HepG2 (cell line): ENCODE data around the gene SRP68. TPM values are rescaled to one million over a fixed set of nuclear protein-coding genes. Genes with fewer than 3 reads are reported as not detected.
A peak's percentile ranks its signal among the peaks of the same experiment; 100 is the strongest.

Experiments used
- AKAP8 ChIP-seq: sonication (generic); formaldehyde crosslinking; IDR thresholded peaks from 2 replicates; pipeline ENCODE4 v1.5.1; 2020; ENCODE audit warnings: mild to moderate bottlenecking, missing genetic modification reagents
- CCAR2 ChIP-seq: fragments of 200-400 bp; formaldehyde crosslinking; optimal IDR thresholded peaks from 2 replicates; pipeline ENCODE3; 2018; ENCODE audit warnings: low read depth, mild to moderate bottlenecking, low read length, moderate library complexity
- EEA1 ChIP-seq: sonication (generic); formaldehyde crosslinking; IDR thresholded peaks from 2 replicates; pipeline ENCODE4 v1.5.1; 2020; ENCODE audit warnings: mild to moderate bottlenecking, missing genetic modification reagents, borderline replicate concordance
- ELF4 ChIP-seq: sonication (generic); formaldehyde crosslinking; IDR thresholded peaks from 2 replicates; pipeline ENCODE4 v1.5.0; 2020; ENCODE audit warnings: missing genetic modification reagents, mild to moderate bottlenecking, moderate library complexity, borderline replicate concordance
- ESRRA ChIP-seq: sonication (generic); formaldehyde crosslinking; IDR thresholded peaks from 2 replicates; pipeline ENCODE4 v1.5.1; 2020; ENCODE audit warnings: mild to moderate bottlenecking, low read depth, missing genetic modification reagents
- FOXC1 ChIP-seq: sonication (generic); formaldehyde crosslinking; IDR thresholded peaks from 2 replicates; pipeline ENCODE4 v1.8.0; 2022; ENCODE audit warnings: mild to moderate bottlenecking, missing genetic modification reagents, borderline replicate concordance
- FOXO1 ChIP-seq: sonication (generic); formaldehyde crosslinking; IDR thresholded peaks from 2 replicates; pipeline ENCODE4 v1.4.0; 2020; ENCODE audit warnings: missing genetic modification reagents
- HIVEP1 ChIP-seq: sonication (generic); formaldehyde crosslinking; IDR thresholded peaks from 2 replicates; pipeline ENCODE4 v1.4.0; 2020; ENCODE audit warnings: mild to moderate bottlenecking, missing genetic modification reagents
- NR2F6 ChIP-seq, 2 experiments: IDR thresholded peaks; 2 replicates each; pipeline ENCODE4 v1.6.1; 2016; ENCODE audit warnings: antibody characterized with exemption in 1 of 2, mild to moderate bottlenecking in 1 of 2
- ZBTB39 ChIP-seq: sonication (generic); formaldehyde crosslinking; IDR thresholded peaks from 2 replicates; pipeline ENCODE4 v1.5.0; 2020; ENCODE audit warnings: missing genetic modification reagents
- ZNF572 ChIP-seq: sonication (generic); formaldehyde crosslinking; IDR thresholded peaks from 2 replicates; pipeline ENCODE4 v1.5.1; 2020; ENCODE audit warnings: mild to moderate bottlenecking, missing genetic modification reagents
- ZNF576 ChIP-seq: sonication (generic); formaldehyde crosslinking; IDR thresholded peaks from 2 replicates; pipeline ENCODE4 v1.4.0; 2020; ENCODE audit warnings: mild to moderate bottlenecking, missing genetic modification reagents
- ZNF670 ChIP-seq: sonication (generic); formaldehyde crosslinking; IDR thresholded peaks from 2 replicates; pipeline ENCODE4 v1.8.0; 2022; ENCODE audit warnings: mild to moderate bottlenecking, missing genetic modification reagents, borderline replicate concordance
- ZNF879 ChIP-seq: sonication (generic); formaldehyde crosslinking; IDR thresholded peaks from 2 replicates; pipeline ENCODE4 v1.8.1; 2023; ENCODE audit warnings: missing genetic modification reagents
- polyA plus RNA-seq, 8 experiments: library from polyadenylated mRNA; depleted of rRNA in 3 of 8; stranded (reverse) in 7 of 8; unstranded in 1 of 8; fragments of >200 nt; fragmentation: Illumina TruSeq in 4 of 8; extraction: Trizol in 4 of 8; gene quantifications; 2 replicates each; pipeline versions ENCODE4 v1.2.1 to v1.2.3, GENCODE V29; 2011 to 2016; ENCODE audit warnings: low read depth in 4 of 8, missing spikeins in 1 of 8, mixed read lengths in 1 of 8; ENCODE audit not compliant: insufficient read depth in 1 of 8
- total RNA-seq, 5 experiments: library from RNA; depleted of rRNA; stranded (reverse); fragments of >200 nt; fragmentation: Illumina TruSeq; extraction: Trizol; gene quantifications; 2 replicates each; pipeline ENCODE4 v1.2.3, GENCODE V29; 2016; ENCODE audit warnings: low read depth in 1 of 5
- TF ChIP-seq, protein P1 (sequence below): sonication (generic); formaldehyde crosslinking; IDR thresholded peaks from 2 replicates; pipeline ENCODE4 v1.5.1; 2020; ENCODE audit warnings: missing genetic modification reagents, mild to moderate bottlenecking, borderline replicate concordance
- TF ChIP-seq, protein P2 (sequence below): conservative IDR thresholded peaks from 2 replicates; pipeline ENCODE4 v1.6.1; 2018; ENCODE audit warnings: missing genetic modification reagents

Gene SRP68
- total and polyA plus RNA-seq, 2 of the 13 experiments (the other 11 are each of a cell fraction or from before 2014, with no cell fraction given): 39.8 to 74.3 TPM

DNA sequence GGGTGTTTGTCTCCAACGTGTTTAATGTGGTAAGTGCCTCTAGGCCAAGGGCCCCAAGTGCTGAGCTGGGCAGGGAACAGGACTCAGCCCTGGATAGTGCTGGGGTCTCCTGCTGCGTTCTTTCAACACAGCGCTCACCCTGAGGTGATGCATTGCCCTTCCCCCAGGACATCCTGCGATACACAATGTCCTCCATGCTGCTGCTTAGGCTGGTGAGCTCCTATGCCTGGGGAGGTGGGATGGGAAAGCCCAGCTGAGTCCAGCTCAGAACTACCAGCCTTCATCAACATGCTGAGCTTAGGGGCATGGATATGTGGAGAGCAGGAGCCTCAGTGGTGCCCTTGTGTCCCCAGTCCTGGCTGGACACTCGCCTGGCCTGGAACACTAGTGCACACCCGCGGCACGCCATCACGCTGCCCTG, 7.2 kb upstream of the SRP68 start (continued):
- TF ChIP-seq ZNF879 (CRISPR knock-in tag) (0 out of 2 replicates have a peak, but pooled peaks have one; percentile 24), ZBTB39 (CRISPR knock-in tag) (no peak; the same call in 1 of the 2 replicates), ESRRA (CRISPR knock-in tag) (0 out of 2 replicates have a peak, but pooled peaks have one; percentile 9), NR2F6 (IDR thresholded peaks at IDR 0.05) (no peak), NR2F6 (CRISPR knock-in tag; IDR thresholded peaks at IDR 0.05) (no peak), FOXO1 (CRISPR knock-in tag) (no peak), ZNF670 (CRISPR knock-in tag) (no peak), ELF4 (CRISPR knock-in tag) (no peak), CCAR2 (no peak), HIVEP1 (peak; percentile 20; the same call in 1 of the 2 replicates), AKAP8 (peak; percentile 91), ZNF572 (CRISPR knock-in tag) (no peak), EEA1 (no peak), FOXC1 (CRISPR knock-in tag) (no peak), ZNF576 (CRISPR knock-in tag) (0 out of 2 replicates have a peak, but pooled peaks have one; percentile 24)
- TF ChIP-seq, protein P1, sequence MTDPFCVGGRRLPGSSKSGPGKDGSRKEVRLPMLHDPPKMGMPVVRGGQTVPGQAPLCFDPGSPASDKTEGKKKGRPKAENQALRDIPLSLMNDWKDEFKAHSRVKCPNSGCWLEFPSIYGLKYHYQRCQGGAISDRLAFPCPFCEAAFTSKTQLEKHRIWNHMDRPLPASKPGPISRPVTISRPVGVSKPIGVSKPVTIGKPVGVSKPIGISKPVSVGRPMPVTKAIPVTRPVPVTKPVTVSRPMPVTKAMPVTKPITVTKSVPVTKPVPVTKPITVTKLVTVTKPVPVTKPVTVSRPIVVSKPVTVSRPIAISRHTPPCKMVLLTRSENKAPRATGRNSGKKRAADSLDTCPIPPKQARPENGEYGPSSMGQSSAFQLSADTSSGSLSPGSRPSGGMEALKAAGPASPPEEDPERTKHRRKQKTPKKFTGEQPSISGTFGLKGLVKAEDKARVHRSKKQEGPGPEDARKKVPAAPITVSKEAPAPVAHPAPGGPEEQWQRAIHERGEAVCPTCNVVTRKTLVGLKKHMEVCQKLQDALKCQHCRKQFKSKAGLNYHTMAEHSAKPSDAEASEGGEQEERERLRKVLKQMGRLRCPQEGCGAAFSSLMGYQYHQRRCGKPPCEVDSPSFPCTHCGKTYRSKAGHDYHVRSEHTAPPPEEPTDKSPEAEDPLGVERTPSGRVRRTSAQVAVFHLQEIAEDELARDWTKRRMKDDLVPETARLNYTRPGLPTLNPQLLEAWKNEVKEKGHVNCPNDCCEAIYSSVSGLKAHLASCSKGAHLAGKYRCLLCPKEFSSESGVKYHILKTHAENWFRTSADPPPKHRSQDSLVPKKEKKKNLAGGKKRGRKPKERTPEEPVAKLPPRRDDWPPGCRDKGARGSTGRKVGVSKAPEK (CRISPR knock-in tag): peak; percentile 80; the same call in 1 of the 2 replicates
- TF ChIP-seq, protein P2, sequence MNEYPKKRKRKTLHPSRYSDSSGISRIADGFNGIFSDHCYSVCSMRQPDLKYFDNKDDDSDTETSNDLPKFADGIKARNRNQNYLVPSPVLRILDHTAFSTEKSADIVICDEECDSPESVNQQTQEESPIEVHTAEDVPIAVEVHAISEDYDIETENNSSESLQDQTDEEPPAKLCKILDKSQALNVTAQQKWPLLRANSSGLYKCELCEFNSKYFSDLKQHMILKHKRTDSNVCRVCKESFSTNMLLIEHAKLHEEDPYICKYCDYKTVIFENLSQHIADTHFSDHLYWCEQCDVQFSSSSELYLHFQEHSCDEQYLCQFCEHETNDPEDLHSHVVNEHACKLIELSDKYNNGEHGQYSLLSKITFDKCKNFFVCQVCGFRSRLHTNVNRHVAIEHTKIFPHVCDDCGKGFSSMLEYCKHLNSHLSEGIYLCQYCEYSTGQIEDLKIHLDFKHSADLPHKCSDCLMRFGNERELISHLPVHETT: 0 out of 2 replicates have a peak, but pooled peaks have one; percentile 9
